K562 (cell line): ENCODE results near the gene C6orf141.

Experiments
- ATF2 ChIP-seq: sonication (generic); formaldehyde crosslinking; IDR thresholded peaks from 2 replicates; pipeline ENCODE4 v1.8.1; 2022; ENCODE audit warnings: missing genetic modification reagents
- CHD2 ChIP-seq: IDR thresholded peaks from 2 replicates; pipeline ENCODE4 v1.6.1; 2011; ENCODE audit warnings: low read depth, low read length
- E2F4 ChIP-seq: sonication (generic); formaldehyde crosslinking; IDR thresholded peaks from 2 replicates; pipeline ENCODE4 v1.8.0; 2022; ENCODE audit warnings: mild to moderate bottlenecking, low read depth, missing genetic modification reagents

- TF ChIP-seq E2F4, result no peak
- TF ChIP-seq ATF2 (CRISPR knock-in tag), result no peak
- no peak for TF ChIP-seq CHD2
Observed at GRCh38 chr6:49564552-49564951, 14.1 kb downstream of the C6orf141 start.
